ENCODE data around the gene TRDMT1.

GRCh38 chr10:17244700-17245365, 43.4 kb upstream of the TRDMT1 start:
- TF ChIP-seq CTCF (IDR thresholded peaks at IDR 0.05; ENCODE audit: low read depth, low read length, poor library complexity, severe bottlenecking): no peak
- no peak for TF ChIP-seq EZH2phosphoT487 (IDR thresholded peaks at IDR 0.05; ENCODE audit: borderline replicate concordance, low read length)

Measured in DOHH2 (cell line).